SU-DHL-6 (cell line): ENCODE results near the gene TULP3.

Experiments
- H2AFZ ChIP-seq: fragments of 200-600 bp; sonication (generic); 2 replicates; pipeline ENCODE4 v1.6.1; 2014; ENCODE audit warnings: low read depth, mild to moderate bottlenecking, moderate library complexity, mixed read lengths, antibody characterized with exemption, low read length; ENCODE audit not compliant: severe bottlenecking
- H3F3A ChIP-seq: fragments of 200-600 bp; shearing (Covaris generic); 2 replicates; pipeline ENCODE4 v1.6.0; 2016; ENCODE audit warnings: antibody characterized with exemption, mild to moderate bottlenecking; ENCODE audit not compliant: insufficient read depth
- H3K27ac ChIP-seq: fragments of 200-600 bp; sonication (generic); 2 replicates; pipeline ENCODE4 v1.5.1; 2016; ENCODE audit warnings: low read depth, mild to moderate bottlenecking, low read length, moderate library complexity, mixed read lengths
- H3K27me3 ChIP-seq: fragments of 200-600 bp; sonication (generic), shearing (Covaris generic); 2 replicates; pipeline ENCODE4 v1.6.0; 2014; ENCODE audit warnings: mild to moderate bottlenecking, low read length
- H3K36me3 ChIP-seq: fragments of 200-600 bp; sonication (generic); 2 replicates; pipeline ENCODE4 v1.6.1; 2014; ENCODE audit warnings: mild to moderate bottlenecking, low read length, mixed read lengths
- H3K4me2 ChIP-seq: fragments of 300-600, 200-600 bp; shearing (Covaris generic), sonication (generic); 2 replicates; pipeline ENCODE4 v1.6.0; 2014; ENCODE audit warnings: low read length, low read depth, mild to moderate bottlenecking; ENCODE audit not compliant: poor library complexity, severe bottlenecking
- H3K4me3 ChIP-seq: fragments of 200-600 bp; sonication (generic); 2 replicates; pipeline ENCODE4 v1.5.1; 2014; ENCODE audit warnings: antibody characterized with exemption, low read length, mild to moderate bottlenecking, mixed read lengths; ENCODE audit not compliant: insufficient read depth, poor library complexity, severe bottlenecking
- H3K79me2 ChIP-seq: fragments of 200-600 bp; sonication (generic); 2 replicates; pipeline ENCODE4 v1.6.1; 2014; ENCODE audit warnings: mild to moderate bottlenecking, low read length, moderate library complexity; ENCODE audit not compliant: insufficient read depth
- H3K9ac ChIP-seq: fragments of 200-600 bp; sonication (generic); 2 replicates; pipeline ENCODE4 v1.7.0; 2014; ENCODE audit warnings: mild to moderate bottlenecking, low read length
- H3K9me2 ChIP-seq: fragments of 200-600 bp; sonication (generic); replicated peaks from 2 replicates; pipeline ENCODE4 v1.6.1; 2014; ENCODE audit warnings: low read length; ENCODE audit not compliant: insufficient read depth
- H3K9me3 ChIP-seq: fragments of 200-600 bp; sonication (generic); 2 replicates; pipeline ENCODE4 v1.6.1; 2014; ENCODE audit warnings: low read length, mixed read lengths; ENCODE audit not compliant: insufficient read depth
- H4K20me1 ChIP-seq: fragments of 200-600 bp; sonication (generic); 2 replicates; pipeline ENCODE4 v1.6.1; 2014; ENCODE audit warnings: low read depth, mild to moderate bottlenecking, antibody characterized with exemption, low read length, moderate library complexity, mixed read lengths
- CTCF ChIP-seq: fragments of 200-600 bp; sonication (generic); IDR thresholded peaks from one replicate; pipeline ENCODE4 v1.5.1; 2017; ENCODE audit warnings: antibody characterized with exemption, mild to moderate bottlenecking, low read length, moderate library complexity; ENCODE audit not compliant: insufficient read depth, poor library complexity, severe bottlenecking
- EZH2phosphoT487 ChIP-seq: fragments of 200-600 bp; sonication (generic), shearing (Covaris generic); conservative IDR thresholded peaks from 2 replicates; pipeline ENCODE4 v1.6.1; 2018; ENCODE audit warnings: mild to moderate bottlenecking, antibody characterized with exemption, low read length, moderate library complexity, mixed read lengths

Gene TULP3

GRCh38 chr12:2853626-2854025, 37.1 kb upstream of the TULP3 start:
- no peak for TF ChIP-seq CTCF
- Histone ChIP-seq H3K4me3 (no peak overlapping the region), H3K27ac (no peak overlapping the region), H3K79me2 (no peaks in the 10 kb centered on the region), H3K9me3 (no peaks in the 10 kb centered on the region), H4K20me1 (no peaks in the 10 kb centered on the region), H3K27me3 (no peaks in the 10 kb centered on the region), H2AFZ (no peak overlapping the region), H3K9me2 (no peaks in the 10 kb centered on the region), H3K9ac (no peak overlapping the region), H3K36me3 (no peaks in the 10 kb centered on the region), H3K4me2 (no peak overlapping the region), H3F3A (no peaks in the 10 kb centered on the region)

GRCh38 chr12:2854669-2855453, 35.8 kb upstream of the TULP3 start:
- H3K9me3 ChIP-seq, result no peaks in the 10 kb centered on the region
- peaks cover 3% of the 10 kb centered on the region; the same call in 1 of the 2 replicates for H3K36me3 ChIP-seq
- H3K4me3 ChIP-seq, result no peak overlapping the region
- no peak overlapping the region for H2AFZ ChIP-seq
- no peak overlapping the region for H3K27ac ChIP-seq
- H3K9me2 ChIP-seq, result no peaks in the 10 kb centered on the region
- no peak for TF ChIP-seq CTCF
- H3F3A ChIP-seq, result peaks cover 5% of the 10 kb centered on the region; the same call in 1 of the 2 replicates
- H3K4me2 ChIP-seq, result no peak overlapping the region
- H3K27me3 ChIP-seq, result no peaks in the 10 kb centered on the region
- H3K9ac ChIP-seq, result no peak overlapping the region
- H3K79me2 ChIP-seq, result no peaks in the 10 kb centered on the region
- no peaks in the 10 kb centered on the region for H4K20me1 ChIP-seq

GRCh38 chr12:2855546-2855945, 35.1 kb upstream of the TULP3 start:
- Histone ChIP-seq H2AFZ (no peak overlapping the region), H3K9me3 (no peaks in the 10 kb centered on the region), H3K4me2 (no peak overlapping the region), H3K27ac (no peak overlapping the region), H4K20me1 (no peaks in the 10 kb centered on the region), H3K9me2 (no peaks in the 10 kb centered on the region), H3K36me3 (peaks cover 6% of the 10 kb centered on the region; the same call in 1 of the 2 replicates), H3K79me2 (no peaks in the 10 kb centered on the region), H3K27me3 (no peaks in the 10 kb centered on the region), H3K9ac (no peak overlapping the region), H3F3A (peaks cover 9% of the 10 kb centered on the region; the same call in 1 of the 2 replicates), H3K4me3 (no peak overlapping the region)
- TF ChIP-seq EZH2phosphoT487 (no peak), CTCF (no peak)
